ENCODE data around the gene TMEM253. TPM values are rescaled to one million over a fixed set of nuclear protein-coding genes. Genes with fewer than 3 reads are reported as not detected.

TMEM253 gene
- total and polyA plus RNA-seq, 9 of the 15 experiments (the other 6 are each of a cell fraction or from before 2014, with no cell fraction given), result 0.11 to 0.61 (median 0.26) TPM; not detected in 3

- TF ChIP-seq ZNF655 (CRISPR knock-in tag; IDR thresholded peaks at IDR 0.05) (no peak), ZNF354B (CRISPR knock-in tag; IDR thresholded peaks at IDR 0.05) (no peak), FOXJ3 (CRISPR knock-in tag; IDR thresholded peaks at IDR 0.05) (no peak), RCOR1 (IDR thresholded peaks at IDR 0.05; ENCODE audit: borderline replicate concordance in 1 of 2, low read depth in 2 of 2, low read length in 2 of 2) (peak; percentile 9 to 48; a peak in 2 of 4 replicates), CXXC5 (CRISPR knock-in tag; IDR thresholded peaks at IDR 0.05) (peak; percentile 95), SMARCE1 (IDR thresholded peaks at IDR 0.05) (peak; percentile 65), ZNF445 (CRISPR knock-in tag; IDR thresholded peaks at IDR 0.05; ENCODE audit: low read depth) (no peak), VEZF1 (CRISPR knock-in tag; IDR thresholded peaks at IDR 0.05) (peak; percentile 70), CBX8 (IDR thresholded peaks at IDR 0.05; ENCODE audit: borderline replicate concordance, extremely low read depth, low read depth, low read length, poor library complexity, severe bottlenecking) (no peak), CEBPB (tag; IDR thresholded peaks at IDR 0.05) (no peak), TAF7 (tag; IDR thresholded peaks at IDR 0.05) (peak; percentile 68), GTF2A2 (tag; IDR thresholded peaks at IDR 0.05) (no peak), RFX5 (IDR thresholded peaks at IDR 0.05; ENCODE audit: low read depth, low read length) (no peak), NR2F6 (CRISPR knock-in tag; IDR thresholded peaks at IDR 0.05) (no peak), SREBF2 (CRISPR knock-in tag; IDR thresholded peaks at IDR 0.05) (no peak), KDM1A (IDR thresholded peaks at IDR 0.05) (peak; percentile 56 to 77; a peak in 3 of 4 replicates), SIX5 (IDR thresholded peaks at IDR 0.05; ENCODE audit: borderline replicate concordance in 1 of 2, insufficient read depth in 1 of 2, low read depth in 1 of 2, low read length in 2 of 2) (0 out of 4 replicates have a peak, but pooled peaks of 1 of the 2 experiments have one; percentile 76), ZNF280A (IDR thresholded peaks at IDR 0.05; ENCODE audit: low read depth, partially characterized antibody) (no peak), L3MBTL2 (IDR thresholded peaks at IDR 0.05) (peak; percentile 94), ATF7 (IDR thresholded peaks at IDR 0.05) (peak; percentile 100), PHF8 (IDR thresholded peaks at IDR 0.05; ENCODE audit: borderline replicate concordance, low read length) (peak; percentile 83; the same call in 1 of the 2 replicates), NONO (IDR thresholded peaks at IDR 0.05; ENCODE audit: low read depth in 2 of 2, low read length in 1 of 2) (peak in 1 of 2 experiments; percentile 100; a peak in 2 of 4 replicates), ZNF511 (CRISPR knock-in tag; IDR thresholded peaks at IDR 0.05) (peak; percentile 62), FOXP1 (CRISPR knock-in tag; IDR thresholded peaks at IDR 0.05) (peak; percentile 45; the same call in 1 of the 2 replicates)
These were observed 3.0 kb downstream of the TMEM253 start (continued) for GRCh38 chr14:21103710-21104447.

All from K562 (cell line).